HG02970 (cell line): ENCODE measurements around the gene DOK6.

Experiments
- ATAC-seq: cut with Tn5 transposase; IDR thresholded peaks from one replicate; pipeline ENCODE4 v1.9.1; 2021; ENCODE audit warnings: mild to moderate bottlenecking, moderate library complexity, moderate number of reproducible peaks; ENCODE audit not compliant: unreplicated experiment, low FRiP score

The DOK6 gene

GRCh38 chr18:69725855-69726508, 325.3 kb downstream of the DOK6 start:
- ATAC-seq, result no peak

- no peak for ATAC-seq
Observed at GRCh38 chr18:69727912-69728572, 327.4 kb downstream of the DOK6 start.

GRCh38 chr18:69730664-69731063, 330.0 kb downstream of the DOK6 start:
- ATAC-seq, result no peak

- ATAC-seq, result no peak
Observed at GRCh38 chr18:69734536-69734935, 333.8 kb downstream of the DOK6 start.

- ATAC-seq, result no peak
Observed at GRCh38 chr18:69736730-69737129, 336.0 kb downstream of the DOK6 start.

GRCh38 chr18:69737851-69738250, 337.2 kb downstream of the DOK6 start:
- ATAC-seq, result no peak

GRCh38 chr18:69747388-69747787, 346.7 kb downstream of the DOK6 start:
- no peak for ATAC-seq

- ATAC-seq, result no peak
Observed at GRCh38 chr18:69752737-69753380, 352.2 kb downstream of the DOK6 start.

GRCh38 chr18:69754108-69754507, 353.4 kb downstream of the DOK6 start:
- ATAC-seq, result no peak

- ATAC-seq, result no peak
Observed at GRCh38 chr18:69755041-69755440, 354.4 kb downstream of the DOK6 start.

GRCh38 chr18:69755856-69756496, 355.3 kb downstream of the DOK6 start:
- ATAC-seq, result no peak

- ATAC-seq, result no peak
Observed at GRCh38 chr18:69757733-69758132, 357.0 kb downstream of the DOK6 start.

GRCh38 chr18:69758458-69758857, 357.8 kb downstream of the DOK6 start:
- ATAC-seq, result no peak

- ATAC-seq, result no peak
Observed at GRCh38 chr18:69759046-69759445, 358.4 kb downstream of the DOK6 start.

GRCh38 chr18:69763002-69763401, 362.3 kb downstream of the DOK6 start:
- no peak for ATAC-seq

GRCh38 chr18:69763821-69764220, 363.1 kb downstream of the DOK6 start:
- no peak for ATAC-seq

- ATAC-seq, result no peak
Observed at GRCh38 chr18:69770238-69770637, 369.6 kb downstream of the DOK6 start.

- ATAC-seq, result no peak
Observed at GRCh38 chr18:69774831-69775230, 374.1 kb downstream of the DOK6 start.

GRCh38 chr18:69777248-69777647, 376.6 kb downstream of the DOK6 start:
- ATAC-seq, result no peak

GRCh38 chr18:69778680-69779079, 378.0 kb downstream of the DOK6 start:
- no peak for ATAC-seq

GRCh38 chr18:69780851-69781250, 380.2 kb downstream of the DOK6 start:
- no peak for ATAC-seq
